Stomach (tissue), 4 donors: Measurements from ENCODE around the gene FOSB.

Experiments used
- CTCF ChIP-seq, 7 experiments: fragments of 450-650 bp in 4 of 7; fragments of 200-600 bp in 3 of 7; sonication (generic) in 3 of 7; IDR thresholded peaks; one replicate each; pipeline ENCODE4 v1.5.1; 2016 to 2019; ENCODE audit warnings: antibody characterized with exemption in 7 of 7, control low read depth in 2 of 7, mild to moderate bottlenecking in 1 of 7
- EP300 ChIP-seq: sonication (generic); formaldehyde crosslinking; IDR thresholded peaks from one replicate; pipeline ENCODE4 v1.6.1; 2017; ENCODE audit warnings: antibody characterized with exemption
- POLR2A ChIP-seq, 4 donors: fragments of 450-650 bp; IDR thresholded peaks; one replicate each; pipeline ENCODE4 v1.6.1; 2016; ENCODE audit warnings: antibody characterized with exemption in 4 of 4, control low read depth in 2 of 4, mild to moderate bottlenecking in 1 of 4, moderate library complexity in 1 of 4
- POLR2AphosphoS5 ChIP-seq, 3 donors: sonication (generic); formaldehyde crosslinking; IDR thresholded peaks; one replicate each; pipeline ENCODE4 v1.6.1; 2016; ENCODE audit warnings: antibody characterized with exemption in 3 of 3

GRCh38 chr19:45467115-45467455 lies 711 bp upstream of the FOSB start:
- no peak for TF ChIP-seq CTCF (IDR thresholded peaks at IDR 0.05)
- no peak for TF ChIP-seq EP300
- no peak for TF ChIP-seq POLR2A (IDR thresholded peaks at IDR 0.05)
- no peak for TF ChIP-seq POLR2AphosphoS5 (IDR thresholded peaks at IDR 0.05)
